GM12873 (cell line): ENCODE results near the gene NEK11.

Source experiments
- CTCF ChIP-seq: IDR thresholded peaks from 2 replicates; pipeline ENCODE4 v1.5.1; 2012; ENCODE audit warnings: low read depth, mild to moderate bottlenecking, moderate library complexity, low read length, control low read depth; ENCODE audit not compliant: insufficient read depth; ENCODE audit errors: missing control alignments

NEK11 gene

GRCh38 chr3:131001071-131001470 lies 25.6 kb upstream of the NEK11 start:
- no peak for TF ChIP-seq CTCF

GRCh38 chr3:131004603-131005002 lies 22.1 kb upstream of the NEK11 start:
- no peak for TF ChIP-seq CTCF

- TF ChIP-seq CTCF = no peak
Observed at GRCh38 chr3:131007256-131007655, 19.4 kb upstream of the NEK11 start.

- TF ChIP-seq CTCF = no peak
Observed at GRCh38 chr3:131007782-131008181, 18.9 kb upstream of the NEK11 start.

GRCh38 chr3:131008326-131008725 lies 18.4 kb upstream of the NEK11 start:
- TF ChIP-seq CTCF = no peak

GRCh38 chr3:131009698-131010097 lies 17.0 kb upstream of the NEK11 start:
- TF ChIP-seq CTCF = no peak

- no peak for TF ChIP-seq CTCF
Observed at GRCh38 chr3:131018970-131019369, 7.7 kb upstream of the NEK11 start.
